Measurements from ENCODE around the gene SMARCC2. TPM values are rescaled to one million over a fixed set of nuclear protein-coding genes. Genes with fewer than 3 reads are reported as not detected.

The SMARCC2 gene
- total and polyA plus RNA-seq, 9 of the 15 experiments (the other 6 are each of a cell fraction or from before 2014, with no cell fraction given): 11.9 to 86.0 (median 36.6) TPM

DNA sequence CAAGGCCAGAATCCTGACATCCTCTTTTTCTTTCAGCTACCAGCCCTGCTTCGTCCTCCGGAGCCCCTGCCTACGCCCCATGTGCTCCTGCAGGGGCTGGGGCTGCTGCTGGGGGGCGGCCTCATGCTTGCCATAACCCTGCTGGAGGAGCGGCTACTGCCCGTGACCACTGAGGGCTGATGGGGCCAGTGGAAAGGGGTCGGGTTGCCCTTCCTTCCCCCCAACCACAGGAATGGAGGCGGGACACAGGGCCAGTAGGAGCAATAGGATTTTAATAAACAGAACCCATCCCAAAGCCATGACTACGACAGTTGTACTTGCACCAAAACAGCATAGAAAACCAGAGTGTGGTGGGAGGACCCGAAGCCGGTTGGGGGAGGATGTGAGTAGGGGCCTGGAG lies 48.3 kb upstream of the SMARCC2 start:
- Histone ChIP-seq H3K4me2 (ENCODE audit: insufficient read depth, low read length) (no peak overlapping the region), H3K27ac (ENCODE audit: extremely low read depth, low read depth, low read length) (no peak overlapping the region), H3K9ac (ENCODE audit: insufficient read depth in 1 of 2, low read depth in 2 of 2, low read length in 2 of 2) (no peak overlapping the region), H3K79me2 (ENCODE audit: control insufficient read depth, insufficient read depth, low read length) (no peaks in the 10 kb centered on the region), H3K9me3 (replicated peaks; ENCODE audit: control insufficient read depth, insufficient read depth, low read depth, low read length) (no peaks in the 10 kb centered on the region), H3K27me3 (ENCODE audit: control insufficient read depth in 2 of 2, insufficient read depth in 2 of 2, low read length in 2 of 2) (no peaks in the 10 kb centered on the region), H3K4me1 (replicated peaks in 1 of 2; ENCODE audit: control insufficient read depth in 2 of 2, insufficient read depth in 2 of 2, low read length in 2 of 2) (peaks cover 16 to 28% of the 10 kb centered on the region in 2 experiments), H3K4me3 (no peak overlapping the region), H3K9me1 (ENCODE audit: control insufficient read depth, insufficient read depth, low read length) (no peaks in the 10 kb centered on the region), H4K20me1 (replicated peaks; ENCODE audit: control insufficient read depth, insufficient read depth, low read length) (no peaks in the 10 kb centered on the region), H2AFZ (ENCODE audit: low read depth, low read length) (no peak overlapping the region), H3K36me3 (ENCODE audit: control insufficient read depth, insufficient read depth, low read length) (peaks cover 36% of the 10 kb centered on the region; the same call in 2 of the 3 replicates)
- DNase-seq (ENCODE audit: extremely low read depth in 1 of 4, low spot score in 3 of 4) (no peak), FAIRE-seq (no peak), ATAC-seq (no peak)
- TF ChIP-seq FOXM1 (IDR thresholded peaks at IDR 0.05; ENCODE audit: low read depth) (no peak), FOXM1 (CRISPR knock-in tag; IDR thresholded peaks at IDR 0.05; ENCODE audit: low read depth) (no peak)
- ChIA-PET CTCF (ENCODE audit: low intra/inter-chr PET ratio) (no interaction called here), POLR2A (interaction anchor here (1.1 to 3.2 kb wide), 5 partner anchors 10 to 235 kb away, joined by 3 to 12 read pairs (median 3); partner anchors contain the start of gene RNF41)
- WGBS (ENCODE audit: insufficient coverage, low coverage, missing lambda C conversion rate): 69% methylated on average over 9 of the region's 11 CpGs
- intact Hi-C loops (cut with micrococcal nuclease) (no loop called here), in situ Hi-C loops (cut with MboI) (no loop called here)
- no TSS peak for BruUV-seq (replicated peaks)

DNA sequence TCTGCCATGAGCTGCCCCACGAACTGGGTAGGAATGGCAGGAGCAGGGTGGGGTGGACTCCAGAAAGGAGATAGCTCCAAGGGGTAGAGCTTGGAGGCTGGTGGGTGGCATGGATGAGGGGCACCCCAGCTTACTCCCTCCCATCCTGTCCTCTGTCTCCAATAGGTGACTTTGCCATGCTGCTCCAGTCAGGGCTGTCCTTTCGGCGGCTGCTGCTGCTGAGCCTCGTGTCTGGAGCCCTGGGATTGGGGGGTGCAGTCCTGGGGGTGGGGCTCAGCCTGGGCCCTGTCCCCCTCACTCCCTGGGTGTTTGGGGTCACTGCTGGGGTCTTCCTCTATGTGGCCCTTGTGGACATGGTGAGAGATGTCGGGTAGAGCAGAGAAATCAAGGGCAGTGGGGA lies 47.7 kb upstream of the SMARCC2 start:
- H3K4me1 ChIP-seq (replicated peaks in 1 of 2; ENCODE audit: control insufficient read depth in 2 of 2, insufficient read depth in 2 of 2, low read length in 2 of 2): peaks cover 10 to 23% of the 10 kb centered on the region in 2 experiments; a peak in 4 of 5 replicates
- in situ Hi-C loops (cut with MboI): no loop called here
- POLR2A ChIA-PET: interaction anchor here (0.6 to 3.2 kb wide), 8 partner anchors 10 to 236 kb away, joined by 3 to 12 read pairs (median 4); no protein-coding TSS in a partner anchor
- intact Hi-C loops (cut with micrococcal nuclease): no loop called here
- no peak overlapping the region for H3K4me3 ChIP-seq
- H4K20me1 ChIP-seq (replicated peaks; ENCODE audit: control insufficient read depth, insufficient read depth, low read length): no peaks in the 10 kb centered on the region
- DNase-seq (ENCODE audit: extremely low read depth in 1 of 4, low spot score in 3 of 4) (no peak), FAIRE-seq (no peak), ATAC-seq (no peak)
- H3K9me1 ChIP-seq (ENCODE audit: control insufficient read depth, insufficient read depth, low read length): no peaks in the 10 kb centered on the region
- H3K27me3 ChIP-seq (ENCODE audit: control insufficient read depth in 2 of 2, insufficient read depth in 2 of 2, low read length in 2 of 2): no peaks in the 10 kb centered on the region
- 48% methylated on average over 4 of the region's 5 CpGs for WGBS (ENCODE audit: insufficient coverage, low coverage, missing lambda C conversion rate)
- BruUV-seq (replicated peaks): no TSS peak
- CTCF ChIA-PET (ENCODE audit: low intra/inter-chr PET ratio): no interaction called here
- H3K27ac ChIP-seq (ENCODE audit: extremely low read depth, low read depth, low read length): no peak overlapping the region
- H3K4me2 ChIP-seq (ENCODE audit: insufficient read depth, low read length): no peak overlapping the region
- no peaks in the 10 kb centered on the region for H3K9me3 ChIP-seq (replicated peaks; ENCODE audit: control insufficient read depth, insufficient read depth, low read depth, low read length)
- no peak overlapping the region for H3K9ac ChIP-seq (ENCODE audit: insufficient read depth in 1 of 2, low read depth in 2 of 2, low read length in 2 of 2)
- peaks cover 31% of the 10 kb centered on the region; the same call in 1 of the 3 replicates for H3K36me3 ChIP-seq (ENCODE audit: control insufficient read depth, insufficient read depth, low read length)
- no peaks in the 10 kb centered on the region for H3K79me2 ChIP-seq (ENCODE audit: control insufficient read depth, insufficient read depth, low read length)
- H2AFZ ChIP-seq (ENCODE audit: low read depth, low read length): no peak overlapping the region
- TF ChIP-seq SLC30A9 (CRISPR knock-in tag; IDR thresholded peaks at IDR 0.05): no peak
- TF ChIP-seq TEAD2 (tag; IDR thresholded peaks at IDR 0.05): no peak
- TF ChIP-seq, protein P1, sequence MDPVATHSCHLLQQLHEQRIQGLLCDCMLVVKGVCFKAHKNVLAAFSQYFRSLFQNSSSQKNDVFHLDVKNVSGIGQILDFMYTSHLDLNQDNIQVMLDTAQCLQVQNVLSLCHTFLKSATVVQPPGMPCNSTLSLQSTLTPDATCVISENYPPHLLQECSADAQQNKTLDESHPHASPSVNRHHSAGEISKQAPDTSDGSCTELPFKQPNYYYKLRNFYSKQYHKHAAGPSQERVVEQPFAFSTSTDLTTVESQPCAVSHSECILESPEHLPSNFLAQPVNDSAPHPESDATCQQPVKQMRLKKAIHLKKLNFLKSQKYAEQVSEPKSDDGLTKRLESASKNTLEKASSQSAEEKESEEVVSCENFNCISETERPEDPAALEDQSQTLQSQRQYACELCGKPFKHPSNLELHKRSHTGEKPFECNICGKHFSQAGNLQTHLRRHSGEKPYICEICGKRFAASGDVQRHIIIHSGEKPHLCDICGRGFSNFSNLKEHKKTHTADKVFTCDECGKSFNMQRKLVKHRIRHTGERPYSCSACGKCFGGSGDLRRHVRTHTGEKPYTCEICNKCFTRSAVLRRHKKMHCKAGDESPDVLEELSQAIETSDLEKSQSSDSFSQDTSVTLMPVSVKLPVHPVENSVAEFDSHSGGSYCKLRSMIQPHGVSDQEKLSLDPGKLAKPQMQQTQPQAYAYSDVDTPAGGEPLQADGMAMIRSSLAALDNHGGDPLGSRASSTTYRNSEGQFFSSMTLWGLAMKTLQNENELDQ (CRISPR knock-in tag; IDR thresholded peaks at IDR 0.05; ENCODE audit: borderline replicate concordance): no peak
- TF ChIP-seq ZFP36 (IDR thresholded peaks at IDR 0.05; ENCODE audit: low read depth, low read length, partially characterized antibody): no peak
- no peak for TF ChIP-seq MTA2 (IDR thresholded peaks at IDR 0.05; ENCODE audit: low read depth)
- TF ChIP-seq POLR2G (IDR thresholded peaks at IDR 0.05; ENCODE audit: low read depth, low read length): peak; percentile 2; the same call in 1 of the 2 replicates
- TF ChIP-seq, protein P2, sequence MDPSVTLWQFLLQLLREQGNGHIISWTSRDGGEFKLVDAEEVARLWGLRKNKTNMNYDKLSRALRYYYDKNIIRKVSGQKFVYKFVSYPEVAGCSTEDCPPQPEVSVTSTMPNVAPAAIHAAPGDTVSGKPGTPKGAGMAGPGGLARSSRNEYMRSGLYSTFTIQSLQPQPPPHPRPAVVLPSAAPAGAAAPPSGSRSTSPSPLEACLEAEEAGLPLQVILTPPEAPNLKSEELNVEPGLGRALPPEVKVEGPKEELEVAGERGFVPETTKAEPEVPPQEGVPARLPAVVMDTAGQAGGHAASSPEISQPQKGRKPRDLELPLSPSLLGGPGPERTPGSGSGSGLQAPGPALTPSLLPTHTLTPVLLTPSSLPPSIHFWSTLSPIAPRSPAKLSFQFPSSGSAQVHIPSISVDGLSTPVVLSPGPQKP (CRISPR knock-in tag; IDR thresholded peaks at IDR 0.05): no peak
- TF ChIP-seq ZNF764 (CRISPR knock-in tag; IDR thresholded peaks at IDR 0.05; ENCODE audit: low read depth): no peak
- no peak for TF ChIP-seq CHD4 (IDR thresholded peaks at IDR 0.05; ENCODE audit: insufficient read depth, insufficient replicate concordance, low read depth, low read length, poor library complexity, severe bottlenecking)
- TF ChIP-seq SNRNP70 (optimal IDR thresholded peaks at IDR 0.05; ENCODE audit: low read depth, low read length): no peak
- no peak for TF ChIP-seq CC2D1A (IDR thresholded peaks at IDR 0.05)
- peak; percentile 9; the same call in 1 of the 2 replicates for TF ChIP-seq RBFOX2 (IDR thresholded peaks at IDR 0.05; ENCODE audit: low read depth, low read length)

Data from K562 (cell line).